ENCODE data around the gene KBTBD8.

DNA sequence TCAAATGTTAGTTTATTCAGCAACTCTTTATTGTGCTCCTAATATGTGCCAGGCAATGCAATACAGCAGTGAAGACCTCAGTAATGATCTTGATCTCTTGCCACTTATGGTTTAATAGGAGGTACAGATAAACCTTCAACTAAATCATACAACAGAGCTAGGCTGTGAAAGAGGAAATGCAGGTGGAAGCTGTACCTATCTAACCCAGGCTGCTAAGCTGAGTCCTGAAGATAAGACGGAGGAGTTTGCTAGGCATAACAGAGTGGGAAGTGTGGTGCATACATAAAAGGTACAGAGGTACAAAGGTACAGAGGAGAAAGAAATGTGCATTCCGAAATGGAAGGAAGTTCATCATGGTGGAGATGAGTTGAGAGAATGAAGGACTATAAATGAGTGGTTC lies 35.0 kb downstream of the KBTBD8 start:
- TF ChIP-seq, protein P1, sequence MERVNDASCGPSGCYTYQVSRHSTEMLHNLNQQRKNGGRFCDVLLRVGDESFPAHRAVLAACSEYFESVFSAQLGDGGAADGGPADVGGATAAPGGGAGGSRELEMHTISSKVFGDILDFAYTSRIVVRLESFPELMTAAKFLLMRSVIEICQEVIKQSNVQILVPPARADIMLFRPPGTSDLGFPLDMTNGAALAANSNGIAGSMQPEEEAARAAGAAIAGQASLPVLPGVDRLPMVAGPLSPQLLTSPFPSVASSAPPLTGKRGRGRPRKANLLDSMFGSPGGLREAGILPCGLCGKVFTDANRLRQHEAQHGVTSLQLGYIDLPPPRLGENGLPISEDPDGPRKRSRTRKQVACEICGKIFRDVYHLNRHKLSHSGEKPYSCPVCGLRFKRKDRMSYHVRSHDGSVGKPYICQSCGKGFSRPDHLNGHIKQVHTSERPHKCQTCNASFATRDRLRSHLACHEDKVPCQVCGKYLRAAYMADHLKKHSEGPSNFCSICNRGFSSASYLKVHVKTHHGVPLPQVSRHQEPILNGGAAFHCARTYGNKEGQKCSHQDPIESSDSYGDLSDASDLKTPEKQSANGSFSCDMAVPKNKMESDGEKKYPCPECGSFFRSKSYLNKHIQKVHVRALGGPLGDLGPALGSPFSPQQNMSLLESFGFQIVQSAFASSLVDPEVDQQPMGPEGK (CRISPR knock-in tag; IDR thresholded peaks at IDR 0.05; ENCODE audit: borderline replicate concordance) = no peak
- TF ChIP-seq ARNTL (CRISPR knock-in tag; IDR thresholded peaks at IDR 0.05; ENCODE audit: borderline replicate concordance, low read depth) (no peak), ESRRG (CRISPR knock-in tag; IDR thresholded peaks at IDR 0.05) (no peak), ZNF8 (CRISPR knock-in tag; IDR thresholded peaks at IDR 0.05) (no peak), ZNF70 (CRISPR knock-in tag; IDR thresholded peaks at IDR 0.05) (no peak), GLIS3 (CRISPR knock-in tag; IDR thresholded peaks at IDR 0.05) (no peak)
- TF ChIP-seq, protein P2, sequence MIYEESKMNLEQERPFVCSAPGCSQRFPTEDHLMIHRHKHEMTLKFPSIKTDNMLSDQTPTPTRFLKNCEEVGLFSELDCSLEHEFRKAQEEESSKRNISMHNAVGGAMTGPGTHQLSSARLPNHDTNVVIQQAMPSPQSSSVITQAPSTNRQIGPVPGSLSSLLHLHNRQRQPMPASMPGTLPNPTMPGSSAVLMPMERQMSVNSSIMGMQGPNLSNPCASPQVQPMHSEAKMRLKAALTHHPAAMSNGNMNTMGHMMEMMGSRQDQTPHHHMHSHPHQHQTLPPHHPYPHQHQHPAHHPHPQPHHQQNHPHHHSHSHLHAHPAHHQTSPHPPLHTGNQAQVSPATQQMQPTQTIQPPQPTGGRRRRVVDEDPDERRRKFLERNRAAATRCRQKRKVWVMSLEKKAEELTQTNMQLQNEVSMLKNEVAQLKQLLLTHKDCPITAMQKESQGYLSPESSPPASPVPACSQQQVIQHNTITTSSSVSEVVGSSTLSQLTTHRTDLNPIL (CRISPR knock-in tag; IDR thresholded peaks at IDR 0.05; ENCODE audit: low read depth) = no peak

All from SK-N-SH treated with all-trans-retinoic acid at 6 μM for 48 hours (cell line).